HG03520 (cell line): Measurements from ENCODE around the gene PIP5KL1.
A peak's percentile ranks its signal among the peaks of the same experiment; 100 is the strongest.

Experiments used
- ATAC-seq: cut with Tn5 transposase; IDR thresholded peaks from one replicate; pipeline ENCODE4 v1.9.1; 2021; ENCODE audit warnings: mild to moderate bottlenecking, moderate library complexity; ENCODE audit not compliant: unreplicated experiment

The PIP5KL1 gene

GRCh38 chr9:127950513-127951289, 20.1 kb upstream of the PIP5KL1 start:
- ATAC-seq = no peak

GRCh38 chr9:127949827-127950512, 19.4 kb upstream of the PIP5KL1 start:
- ATAC-seq = no peak

GRCh38 chr9:127947841-127948710, 17.5 kb upstream of the PIP5KL1 start:
- ATAC-seq = no peak

GRCh38 chr9:127946728-127947127, 16.2 kb upstream of the PIP5KL1 start:
- ATAC-seq = no peak

- no peak for ATAC-seq
Measured at GRCh38 chr9:127945942-127946341, 15.4 kb upstream of the PIP5KL1 start.

- ATAC-seq = no peak
Measured at GRCh38 chr9:127945338-127945737, 14.8 kb upstream of the PIP5KL1 start.

- ATAC-seq = no peak
Measured at GRCh38 chr9:127944586-127945218, 14.1 kb upstream of the PIP5KL1 start.

- no peak for ATAC-seq
Measured at GRCh38 chr9:127943731-127944144, 13.2 kb upstream of the PIP5KL1 start.

GRCh38 chr9:127943011-127943662, 12.6 kb upstream of the PIP5KL1 start:
- ATAC-seq = no peak

- ATAC-seq = no peak
Measured at GRCh38 chr9:127942216-127943010, 11.8 kb upstream of the PIP5KL1 start.

- ATAC-seq = no peak
Measured at GRCh38 chr9:127941961-127942215, 11.3 kb upstream of the PIP5KL1 start.

GRCh38 chr9:127941062-127941960, 10.7 kb upstream of the PIP5KL1 start:
- no peak for ATAC-seq

- no peak for ATAC-seq
Measured at GRCh38 chr9:127940593-127940992, 10.0 kb upstream of the PIP5KL1 start.

- ATAC-seq = no peak
Measured at GRCh38 chr9:127938298-127938690, 7.7 kb upstream of the PIP5KL1 start.

- ATAC-seq = peak; percentile 80
Measured at GRCh38 chr9:127937388-127938297, 7.1 kb upstream of the PIP5KL1 start, which contains the start of gene DPM2. Gene DPM2 (minus strand): TSS chr9:127937854. CDS start chr9:127937820, 34 bp downstream.

- ATAC-seq = no peak
Measured at GRCh38 chr9:127937056-127937387, 6.4 kb upstream of the PIP5KL1 start.

GRCh38 chr9:127936347-127936852, 5.8 kb upstream of the PIP5KL1 start:
- no peak for ATAC-seq

- ATAC-seq = no peak
Measured at GRCh38 chr9:127935765-127936221, 5.2 kb upstream of the PIP5KL1 start.
